ENCODE results near the gene EMC8.
"Not testable (repeated sequence)": the region's sequence is repeated elsewhere in the genome, so short reads cannot be mapped to it uniquely, and the experiment has no call there.

The EMC8 gene

GRCh38 chr16:85812031-85812807 lies 12.9 kb upstream of the EMC8 start:
- DNase-seq = no peak

- no peak for DNase-seq
Observed at GRCh38 chr16:85810742-85811115, 11.4 kb upstream of the EMC8 start.

- DNase-seq = no peak
Observed at GRCh38 chr16:85810097-85810741, 10.9 kb upstream of the EMC8 start.

- DNase-seq = no peak
Observed at GRCh38 chr16:85809645-85810044, 10.3 kb upstream of the EMC8 start.

- DNase-seq = no peak
Observed at GRCh38 chr16:85808926-85809325, 9.6 kb upstream of the EMC8 start.

- DNase-seq = not testable (repeated sequence)
Observed at GRCh38 chr16:85808104-85808503, 8.8 kb upstream of the EMC8 start.

- DNase-seq = not testable (repeated sequence)
Observed at GRCh38 chr16:85807340-85807739, 8.0 kb upstream of the EMC8 start.

GRCh38 chr16:85806539-85806938 lies 7.2 kb upstream of the EMC8 start:
- no peak for DNase-seq

- DNase-seq = no peak
Observed at GRCh38 chr16:85805442-85806045, 6.2 kb upstream of the EMC8 start.

GRCh38 chr16:85803570-85803969 lies 4.2 kb upstream of the EMC8 start:
- no peak for DNase-seq

GRCh38 chr16:85800321-85800669 lies 951 bp upstream of the EMC8 start:
- no peak for DNase-seq

- DNase-seq = no peak
Observed at GRCh38 chr16:85798901-85799496, 345 bp downstream of the EMC8 start.

- DNase-seq = no peak
Observed at GRCh38 chr16:85798283-85798776, 1.0 kb downstream of the EMC8 start.

- DNase-seq = no peak
Observed at GRCh38 chr16:85796599-85796998, 2.7 kb downstream of the EMC8 start.

- no peak for DNase-seq
Observed at GRCh38 chr16:85796152-85796551, 3.2 kb downstream of the EMC8 start.

- no peak for DNase-seq
Observed at GRCh38 chr16:85794696-85795095, 4.6 kb downstream of the EMC8 start.

- DNase-seq = no peak
Observed at GRCh38 chr16:85793662-85794298, 5.6 kb downstream of the EMC8 start.

GRCh38 chr16:85789773-85790172 lies 9.6 kb downstream of the EMC8 start:
- DNase-seq = no peak

- DNase-seq = no peak
Observed at GRCh38 chr16:85788819-85789218, 10.5 kb downstream of the EMC8 start.

GRCh38 chr16:85785927-85786326 lies 13.4 kb downstream of the EMC8 start:
- DNase-seq = no peak

- DNase-seq = no peak
Observed at GRCh38 chr16:85784813-85785212, 14.5 kb downstream of the EMC8 start.

GRCh38 chr16:85783441-85783840 lies 15.9 kb downstream of the EMC8 start:
- no peak for DNase-seq

GRCh38 chr16:85782451-85782850 lies 16.9 kb downstream of the EMC8 start:
- DNase-seq = no peak

Data from NCI-H226 (cell line).